ENCODE measurements around the gene ANK3. TPM values are rescaled to one million over a fixed set of nuclear protein-coding genes. Genes with fewer than 3 reads are reported as not detected.

Gene ANK3
- total RNA-seq, 2 donors from 2014 or later = 55.4 to 126 TPM

DNA sequence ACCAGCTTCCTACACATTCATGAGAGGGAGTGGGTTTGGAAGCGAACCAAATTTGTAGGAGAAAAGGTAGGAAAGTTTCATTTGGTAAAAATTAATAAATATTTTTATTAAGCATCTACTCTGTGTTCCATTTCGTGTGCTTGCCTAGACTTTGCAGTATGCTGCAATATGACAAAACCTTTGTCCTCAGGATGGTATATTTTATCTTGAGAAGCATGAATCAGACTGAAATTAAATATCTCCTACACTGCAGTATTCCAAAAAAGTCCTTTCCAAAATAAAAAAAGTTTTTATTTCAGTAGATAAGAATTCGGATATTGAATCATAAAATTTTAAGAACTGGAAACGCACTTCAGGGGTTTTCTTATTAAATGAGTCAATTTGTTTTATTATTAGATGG is 47.7 kb downstream of the ANK3 start:
- Histone ChIP-seq H3K27me3 (replicated peaks; ENCODE audit: insufficient read depth) (no peaks in the 10 kb centered on the region), H3K36me3 (no peaks in the 10 kb centered on the region), H3K4me3 (no peak overlapping the region), H3K4me1 (ENCODE audit: control insufficient read depth in 1 of 2, low read depth in 2 of 2) (no peaks in the 10 kb centered on the region), H3K27ac (no peak overlapping the region), H3K9me3 (no peaks in the 10 kb centered on the region)
- TF ChIP-seq, protein P1, sequence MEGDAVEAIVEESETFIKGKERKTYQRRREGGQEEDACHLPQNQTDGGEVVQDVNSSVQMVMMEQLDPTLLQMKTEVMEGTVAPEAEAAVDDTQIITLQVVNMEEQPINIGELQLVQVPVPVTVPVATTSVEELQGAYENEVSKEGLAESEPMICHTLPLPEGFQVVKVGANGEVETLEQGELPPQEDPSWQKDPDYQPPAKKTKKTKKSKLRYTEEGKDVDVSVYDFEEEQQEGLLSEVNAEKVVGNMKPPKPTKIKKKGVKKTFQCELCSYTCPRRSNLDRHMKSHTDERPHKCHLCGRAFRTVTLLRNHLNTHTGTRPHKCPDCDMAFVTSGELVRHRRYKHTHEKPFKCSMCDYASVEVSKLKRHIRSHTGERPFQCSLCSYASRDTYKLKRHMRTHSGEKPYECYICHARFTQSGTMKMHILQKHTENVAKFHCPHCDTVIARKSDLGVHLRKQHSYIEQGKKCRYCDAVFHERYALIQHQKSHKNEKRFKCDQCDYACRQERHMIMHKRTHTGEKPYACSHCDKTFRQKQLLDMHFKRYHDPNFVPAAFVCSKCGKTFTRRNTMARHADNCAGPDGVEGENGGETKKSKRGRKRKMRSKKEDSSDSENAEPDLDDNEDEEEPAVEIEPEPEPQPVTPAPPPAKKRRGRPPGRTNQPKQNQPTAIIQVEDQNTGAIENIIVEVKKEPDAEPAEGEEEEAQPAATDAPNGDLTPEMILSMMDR (IDR thresholded peaks at IDR 0.05) = no peak
- DNase-seq (ENCODE audit: low spot score) = no peak
- ATAC-seq (ENCODE audit: insufficient number of reproducible peaks, low FRiP score, low read depth) = no peak

DNA sequence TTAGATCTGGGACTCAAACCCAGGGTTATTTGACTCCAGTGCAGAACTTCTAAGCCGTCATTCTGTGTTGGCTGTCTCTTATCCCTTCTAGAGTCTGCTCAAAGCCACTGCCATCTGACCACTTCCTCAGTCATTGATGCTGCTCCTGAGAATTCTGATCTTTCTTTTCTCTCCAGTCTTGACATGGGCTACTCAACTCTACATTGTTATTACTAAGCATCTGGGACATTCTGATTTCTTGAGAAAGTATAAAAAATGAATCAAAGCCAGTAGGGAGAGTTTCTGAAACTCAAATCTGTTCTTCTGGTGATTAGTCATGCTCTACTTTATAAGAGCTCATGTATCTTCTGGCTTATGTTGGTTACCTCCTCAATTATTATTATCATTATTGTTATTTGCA is 48.7 kb downstream of the ANK3 start:
- no peak for DNase-seq (ENCODE audit: low spot score)
- no peak for ATAC-seq (ENCODE audit: insufficient number of reproducible peaks, low FRiP score, low read depth)
- Histone ChIP-seq H3K27ac (no peak overlapping the region), H3K4me3 (no peak overlapping the region), H3K27me3 (replicated peaks; ENCODE audit: insufficient read depth) (no peaks in the 10 kb centered on the region), H3K4me1 (ENCODE audit: control insufficient read depth in 1 of 2, low read depth in 2 of 2) (no peaks in the 10 kb centered on the region), H3K36me3 (no peaks in the 10 kb centered on the region), H3K9me3 (no peaks in the 10 kb centered on the region)
- TF ChIP-seq, protein P1 (IDR thresholded peaks at IDR 0.05) = no peak

DNA sequence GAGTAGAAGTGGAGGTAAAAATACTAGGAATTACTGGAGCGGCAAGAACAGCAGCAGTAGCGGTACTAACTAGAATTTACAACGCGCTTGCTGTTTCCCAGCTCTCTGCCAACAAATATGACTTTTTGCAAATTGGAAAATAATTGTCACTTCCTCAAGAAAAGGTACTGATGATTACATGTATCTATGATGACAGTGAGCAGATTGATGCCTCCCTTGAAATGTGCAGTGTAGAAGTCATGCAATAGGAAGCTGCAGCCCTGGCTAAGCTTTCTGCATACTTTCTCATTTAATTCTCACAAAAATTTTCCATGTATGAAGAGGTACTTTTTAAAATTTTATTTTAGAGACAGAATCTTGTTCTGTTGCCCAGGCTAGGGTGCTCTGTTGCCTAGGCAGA is 49.9 kb downstream of the ANK3 start:
- Histone ChIP-seq H3K36me3 (no peaks in the 10 kb centered on the region), H3K9me3 (no peaks in the 10 kb centered on the region), H3K4me1 (ENCODE audit: control insufficient read depth in 1 of 2, low read depth in 2 of 2) (no peaks in the 10 kb centered on the region), H3K4me3 (no peak overlapping the region), H3K27me3 (replicated peaks; ENCODE audit: insufficient read depth) (no peaks in the 10 kb centered on the region), H3K27ac (no peak overlapping the region)
- DNase-seq (ENCODE audit: low spot score) = no peak
- TF ChIP-seq, protein P1 (IDR thresholded peaks at IDR 0.05) = no peak
- no peak for ATAC-seq (ENCODE audit: insufficient number of reproducible peaks, low FRiP score, low read depth)

DNA sequence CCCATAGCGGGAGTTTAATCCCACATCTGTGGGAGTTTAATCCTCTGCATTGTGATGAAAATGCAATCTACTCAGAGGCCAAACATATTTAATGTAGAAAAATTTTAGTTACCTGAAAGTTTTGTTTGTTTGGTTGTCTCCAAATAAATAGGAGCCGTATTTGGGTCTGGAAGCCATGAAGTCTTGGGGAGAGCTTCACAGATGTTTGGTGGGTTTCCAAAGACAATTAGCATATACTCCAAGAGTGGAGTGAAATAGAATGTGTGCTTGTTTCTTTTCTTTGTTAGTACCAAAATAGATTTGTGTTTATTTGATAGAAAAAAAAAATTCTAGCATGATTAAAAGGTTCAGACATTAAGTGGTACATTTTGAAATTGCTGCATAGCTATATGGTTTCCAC is 50.9 kb downstream of the ANK3 start:
- H3K4me1 ChIP-seq (ENCODE audit: control insufficient read depth in 1 of 2, low read depth in 2 of 2) = no peaks in the 10 kb centered on the region
- H3K36me3 ChIP-seq = no peaks in the 10 kb centered on the region
- no peak for DNase-seq (ENCODE audit: low spot score)
- H3K27ac ChIP-seq = no peak overlapping the region
- no peaks in the 10 kb centered on the region for H3K9me3 ChIP-seq
- ATAC-seq (ENCODE audit: insufficient number of reproducible peaks, low FRiP score, low read depth) = no peak
- H3K4me3 ChIP-seq = no peak overlapping the region
- H3K27me3 ChIP-seq (replicated peaks; ENCODE audit: insufficient read depth) = no peaks in the 10 kb centered on the region
- TF ChIP-seq, protein P1 (IDR thresholded peaks at IDR 0.05) = no peak

DNA sequence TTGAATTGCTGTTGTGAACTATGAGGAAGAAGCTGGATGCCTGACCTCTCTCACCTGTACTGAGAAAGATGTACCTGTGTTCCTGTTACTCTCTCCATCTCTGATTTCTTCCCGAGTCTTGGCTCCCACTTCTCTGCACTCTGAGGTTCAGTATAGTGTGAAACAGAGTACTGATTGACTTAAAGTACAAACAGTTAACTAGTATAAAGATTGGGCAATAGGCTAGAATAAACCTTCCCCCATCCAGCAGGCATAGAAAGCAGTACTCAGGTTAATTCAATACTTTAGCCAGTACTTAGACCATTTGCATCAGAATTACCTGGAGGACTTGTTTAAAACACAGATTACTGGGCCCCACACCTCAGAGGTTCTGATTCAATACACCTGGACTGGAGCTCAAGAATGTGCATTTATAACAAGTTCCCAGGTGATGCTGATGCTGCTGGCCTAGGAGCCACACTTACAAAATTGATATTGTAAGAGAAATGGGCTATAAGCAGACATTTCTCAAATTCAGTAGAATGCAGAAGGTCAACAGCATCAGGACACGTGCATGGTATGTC is 51.6 kb downstream of the ANK3 start:
- no peaks in the 10 kb centered on the region for H3K9me3 ChIP-seq
- no peak for ATAC-seq (ENCODE audit: insufficient number of reproducible peaks, low FRiP score, low read depth)
- no peaks in the 10 kb centered on the region for H3K27me3 ChIP-seq (replicated peaks; ENCODE audit: insufficient read depth)
- TF ChIP-seq, protein P1 (IDR thresholded peaks at IDR 0.05) = no peak
- no peaks in the 10 kb centered on the region for H3K4me1 ChIP-seq (ENCODE audit: control insufficient read depth in 1 of 2, low read depth in 2 of 2)
- no peak overlapping the region for H3K27ac ChIP-seq
- no peak overlapping the region for H3K4me3 ChIP-seq
- H3K36me3 ChIP-seq = no peaks in the 10 kb centered on the region
- no peak for DNase-seq (ENCODE audit: low spot score)

All from thoracic aorta (tissue), 2 donors.